ENCODE results near the gene CHRNG. TPM values are rescaled to one million over a fixed set of nuclear protein-coding genes. Genes with fewer than 3 reads are reported as not detected.

CHRNG gene
- total and polyA plus RNA-seq, 7 donors, result not detected

GRCh38 chr2:232593982-232594381, 54.5 kb downstream of the CHRNG start:
- no peak for DNase-seq
- Histone ChIP-seq H3K9me3 (no peaks in the 10 kb centered on the region), H3K27me3 (no peaks in the 10 kb centered on the region), H3K4me3 (no peak overlapping the region), H3K36me3 (no peaks in the 10 kb centered on the region), H3K27ac (no peak overlapping the region), H3K4me1 (peaks cover 0 to 28% (median 22%) of the 10 kb centered on the region in 4 donors)
- TF ChIP-seq POLR2A (IDR thresholded peaks at IDR 0.05) (no peak), POLR2AphosphoS5 (IDR thresholded peaks at IDR 0.05) (no peak), EP300 (IDR thresholded peaks at IDR 0.05) (no peak), CTCF (IDR thresholded peaks at IDR 0.05) (no peak)
- intact Hi-C loops (cut with DNase I), result no loop called here
- 66 to 82% methylated on average over 7 of the region's 7 CpGs for WGBS, 2 donors

Other genes starting within 250 kb of the CHRNG start
- gene ALPP, start 160.9 kb upstream of the CHRNG start, total RNA-seq, result not detected
- gene ALPP, start 160.9 kb upstream of the CHRNG start, polyA plus RNA-seq, result under 1 TPM in 1 of 3 donors, not detected in 2; 0.03 TPM
- gene ALPG, start 132.8 kb upstream of the CHRNG start, total RNA-seq, result not detected
- under 1 TPM in 1 of 3 donors, not detected in 2; 0.10 TPM for gene ALPG, start 132.8 kb upstream of the CHRNG start, polyA plus RNA-seq
- not detected for gene ALPI, start 83.5 kb upstream of the CHRNG start, total RNA-seq
- gene ALPI, start 83.5 kb upstream of the CHRNG start, polyA plus RNA-seq, result 10 to 100 TPM in 1 of 3 donors, 1 to 10 TPM in 2; 5.3 to 10.2 (median 7.2) TPM
- 1 to 10 TPM in 2 of 4 donors, under 1 TPM in 2; 0.16 to 6.1 (median 1.0) TPM for gene ECEL1, start 51.9 kb upstream of the CHRNG start, total RNA-seq
- gene ECEL1, start 51.9 kb upstream of the CHRNG start, polyA plus RNA-seq, result under 1 TPM in 1 of 3 donors, not detected in 2; 0.61 TPM
- gene PRSS56, start 19.3 kb upstream of the CHRNG start, total RNA-seq, result not detected
- gene PRSS56, start 19.3 kb upstream of the CHRNG start, polyA plus RNA-seq, result not detected
- gene CHRND, start 13.5 kb upstream of the CHRNG start, total RNA-seq, result not detected
- gene CHRND, start 13.5 kb upstream of the CHRNG start, polyA plus RNA-seq, result not detected
- 1 to 10 TPM; 2.1 to 4.2 (median 3.1) TPM for gene TIGD1, start 10.9 kb downstream of the CHRNG start, total RNA-seq
- gene TIGD1, start 10.9 kb downstream of the CHRNG start, polyA plus RNA-seq, result 1 to 10 TPM in 1 of 3 donors, under 1 TPM in 2; 0.23 to 3.4 (median 0.60) TPM
- 10 to 100 TPM; 42.5 to 55.1 (median 48.4) TPM for gene EIF4E2, start 11.0 kb downstream of the CHRNG start, total RNA-seq
- 100 to 1,000 TPM in 1 of 3 donors, 10 to 100 TPM in 2; 85.5 to 131 (median 98.5) TPM for gene EIF4E2, start 11.0 kb downstream of the CHRNG start, polyA plus RNA-seq
- 1 to 10 TPM; 3.5 to 8.7 (median 6.3) TPM for gene EFHD1, start 93.9 kb downstream of the CHRNG start, total RNA-seq
- gene EFHD1, start 93.9 kb downstream of the CHRNG start, polyA plus RNA-seq, result 1 to 10 TPM in 2 of 3 donors, under 1 TPM in 1; 0.92 to 4.2 (median 3.3) TPM
- 10 to 100 TPM; 62.9 to 90.0 (median 74.9) TPM for gene GIGYF2, start 157.6 kb downstream of the CHRNG start, total RNA-seq
- gene GIGYF2, start 157.6 kb downstream of the CHRNG start, polyA plus RNA-seq, result 10 to 100 TPM; 10.2 to 24.6 (median 16.6) TPM
- not detected for gene KCNJ13, start 236.9 kb downstream of the CHRNG start, total RNA-seq
- under 1 TPM in 2 of 3 donors, not detected in 1; 0.03 to 0.92 TPM for gene KCNJ13, start 236.9 kb downstream of the CHRNG start, polyA plus RNA-seq

All from sigmoid colon (tissue), 7 donors.